SKM-1 treated with dmso at 0.1 percent for 144 hours (cell line): ENCODE results near the gene ANKS4B.
"Not testable (repeated sequence)": the region's sequence is repeated elsewhere in the genome, so short reads cannot be mapped to it uniquely, and the experiment has no call there.

ENCODE experiments used
- DNase-seq: peaks from one replicate; lab custom pipeline; 2025; ENCODE audit not compliant: unreplicated experiment; lab: John Stamatoyannopoulos, UW

Gene ANKS4B, protein sequence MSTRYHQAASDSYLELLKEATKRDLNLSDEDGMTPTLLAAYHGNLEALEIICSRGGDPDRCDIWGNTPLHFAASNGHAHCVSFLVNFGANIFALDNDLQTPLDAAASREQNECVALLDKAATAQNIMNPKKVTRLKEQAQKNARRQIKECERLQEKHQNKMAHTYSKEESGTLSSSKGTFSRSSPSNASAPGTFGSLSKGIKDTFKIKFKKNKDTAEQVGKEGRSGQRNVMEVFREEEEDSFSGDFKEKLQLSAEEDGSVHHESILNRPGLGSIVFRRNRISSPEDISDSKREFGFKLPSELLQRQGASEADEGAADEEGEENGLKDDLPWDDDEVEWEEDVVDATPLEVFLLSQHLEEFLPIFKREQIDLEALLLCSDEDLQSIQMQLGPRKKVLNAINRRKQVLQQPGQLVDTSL

DNA sequence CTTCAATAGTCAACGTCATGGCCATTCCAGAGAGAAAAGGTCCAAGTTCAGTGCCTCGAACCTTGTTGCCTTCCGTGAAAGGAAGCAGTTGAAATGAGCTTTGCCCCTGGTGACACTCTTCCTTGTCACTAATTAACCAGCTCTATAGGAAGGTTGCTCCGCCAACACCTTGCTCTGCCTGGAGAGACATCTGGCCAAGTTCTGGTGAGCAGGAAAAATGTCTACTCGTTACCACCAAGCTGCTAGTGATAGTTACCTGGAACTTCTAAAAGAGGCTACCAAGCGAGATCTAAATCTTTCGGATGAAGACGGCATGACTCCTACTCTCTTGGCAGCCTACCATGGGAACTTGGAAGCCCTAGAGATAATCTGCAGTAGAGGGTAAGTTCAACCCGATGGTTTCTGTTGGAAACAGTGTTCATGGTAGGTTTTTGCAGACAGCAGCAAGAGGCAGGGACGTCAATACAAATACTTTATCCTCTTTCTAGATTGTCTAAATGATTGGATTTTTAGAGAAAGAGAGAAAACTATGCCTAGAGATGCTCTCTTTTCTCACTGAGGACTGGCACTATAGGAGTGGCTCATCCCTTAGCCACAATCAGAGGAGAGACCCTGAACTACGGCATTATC, at the start of gene ANKS4B:
Gene ANKS4B, plus strand, starts transcription at position 179 of the 630 bp plus-strand sequence. Its CDS starts 39 bp downstream, at position 218.
- DNase-seq: no peak

DNA sequence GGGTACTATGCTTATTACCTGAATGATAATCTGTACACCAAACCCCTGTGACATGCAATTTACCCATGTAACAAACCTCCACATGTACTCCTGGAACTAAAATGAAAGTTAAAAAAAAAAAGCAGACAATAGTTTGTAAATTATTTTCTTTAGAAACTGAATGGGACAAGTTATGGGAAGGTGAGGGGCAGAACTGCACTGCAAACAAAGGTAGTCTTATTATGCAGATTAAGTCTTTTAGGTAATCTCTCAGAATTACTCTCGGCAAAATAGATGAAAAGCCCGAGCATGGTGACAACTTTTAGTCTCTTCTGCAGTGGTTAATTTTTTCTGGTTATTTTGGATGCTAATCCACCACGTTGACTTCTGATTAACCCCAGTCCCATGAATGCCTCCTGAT, 49.5 kb upstream of the ANKS4B start:
- no peak for DNase-seq

DNA sequence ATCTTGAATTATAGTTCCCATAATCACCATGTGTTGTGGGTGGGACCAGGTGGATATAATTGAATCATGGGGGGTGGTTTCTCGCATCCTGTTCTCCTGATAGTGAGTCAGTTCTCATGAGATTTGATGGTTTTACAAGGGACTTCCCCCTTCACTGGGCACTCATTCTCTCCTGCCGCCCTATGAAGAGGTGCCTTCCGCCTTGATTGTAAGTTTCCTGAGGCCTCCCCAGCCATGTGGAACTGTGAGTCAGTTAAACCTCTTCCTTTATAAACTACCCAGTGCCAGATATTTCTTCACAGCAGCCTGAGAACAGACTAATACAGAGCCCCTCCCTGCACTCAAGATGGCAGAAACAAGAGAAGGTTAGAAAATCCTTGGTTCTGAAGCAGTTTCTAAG, 48.7 kb upstream of the ANKS4B start:
- no peak for DNase-seq

DNA sequence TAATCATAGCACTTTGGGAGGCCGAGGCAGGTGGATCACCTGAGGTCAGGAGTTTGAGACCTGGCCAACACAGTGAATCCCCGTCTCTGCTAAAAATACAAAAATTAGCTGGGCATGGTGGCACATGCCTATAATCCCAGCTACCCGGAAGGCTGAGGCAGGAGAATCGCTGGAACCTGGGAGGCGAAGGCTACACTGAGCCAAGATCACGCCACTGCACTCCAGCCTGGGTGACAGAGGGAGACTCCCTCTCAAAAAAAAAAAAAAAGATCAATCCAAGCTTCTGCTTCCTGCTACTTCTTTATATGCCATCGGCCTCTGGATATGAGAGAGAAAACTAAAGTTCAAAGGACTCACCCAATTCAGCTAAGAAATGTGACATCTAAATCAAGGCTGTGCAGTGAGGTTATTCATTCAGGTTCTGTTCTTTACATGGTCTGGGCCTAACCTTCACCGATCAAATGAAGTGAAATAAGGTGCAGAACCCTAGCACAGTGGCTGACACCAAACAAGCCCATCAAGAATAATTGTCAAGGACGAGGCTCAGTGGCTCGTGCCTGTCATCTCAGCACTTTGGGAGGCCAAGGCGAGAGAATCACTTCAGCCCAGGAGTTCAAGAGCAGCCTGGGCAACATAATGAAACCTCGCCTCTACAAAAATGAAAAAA, 47.7 kb upstream of the ANKS4B start:
- no peak for DNase-seq

DNA sequence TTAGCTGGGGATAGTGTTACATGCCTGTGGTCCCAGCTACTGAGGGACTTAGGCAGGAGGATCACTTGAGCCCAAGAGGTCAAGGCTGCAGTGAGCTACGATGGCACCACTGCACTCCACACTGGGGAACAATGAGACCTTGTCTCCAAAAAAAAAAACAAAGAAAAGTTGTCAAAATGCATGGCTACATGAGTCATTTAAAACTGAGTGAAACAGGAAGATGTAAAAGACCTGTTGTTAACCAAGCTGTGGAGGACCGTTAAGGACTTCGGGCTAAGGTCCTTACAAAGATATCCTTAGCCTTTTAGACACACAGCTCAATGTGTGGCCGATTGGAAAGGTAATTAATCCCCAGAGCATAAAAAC, 47.2 kb upstream of the ANKS4B start:
- DNase-seq: no peak

DNA sequence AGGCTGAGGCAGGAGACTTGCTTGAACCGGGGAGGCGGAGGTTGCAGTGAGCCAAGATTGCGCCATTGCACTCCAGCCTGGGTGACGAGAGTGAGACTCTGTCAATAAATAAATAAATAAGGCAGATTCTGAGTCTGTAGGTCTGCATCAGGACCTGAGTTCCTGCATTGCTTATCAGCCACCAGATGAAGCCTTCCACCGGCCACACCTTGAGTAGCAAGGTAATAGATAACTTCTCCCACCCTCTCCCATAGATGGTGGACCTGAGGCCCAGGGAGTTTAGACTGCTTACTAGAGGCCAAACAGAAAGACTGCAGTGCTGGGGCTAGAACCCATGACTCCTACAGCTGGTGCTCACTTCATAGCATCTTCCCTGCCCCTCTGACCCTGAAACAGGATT, 44.2 kb upstream of the ANKS4B start:
- no peak for DNase-seq

DNA sequence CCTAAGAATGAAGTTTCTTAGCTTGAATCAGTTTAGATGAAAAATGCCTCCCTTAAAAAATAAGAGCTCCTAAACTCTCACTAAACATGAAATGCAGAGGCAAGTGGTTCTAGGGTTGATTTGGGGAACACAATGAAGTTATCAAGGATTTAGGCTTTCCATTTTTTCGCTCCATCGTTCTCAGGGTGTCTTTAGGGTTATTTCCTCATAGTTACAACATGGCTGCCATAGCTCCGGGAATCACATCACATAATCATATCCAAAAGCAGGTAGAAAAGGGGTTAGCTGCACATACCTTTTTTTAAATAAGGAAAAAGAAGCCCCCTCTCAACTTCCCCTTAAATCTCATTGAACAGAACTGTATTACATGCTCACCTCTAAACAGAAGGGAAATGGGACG, 43.5 kb upstream of the ANKS4B start:
- no peak for DNase-seq

DNA sequence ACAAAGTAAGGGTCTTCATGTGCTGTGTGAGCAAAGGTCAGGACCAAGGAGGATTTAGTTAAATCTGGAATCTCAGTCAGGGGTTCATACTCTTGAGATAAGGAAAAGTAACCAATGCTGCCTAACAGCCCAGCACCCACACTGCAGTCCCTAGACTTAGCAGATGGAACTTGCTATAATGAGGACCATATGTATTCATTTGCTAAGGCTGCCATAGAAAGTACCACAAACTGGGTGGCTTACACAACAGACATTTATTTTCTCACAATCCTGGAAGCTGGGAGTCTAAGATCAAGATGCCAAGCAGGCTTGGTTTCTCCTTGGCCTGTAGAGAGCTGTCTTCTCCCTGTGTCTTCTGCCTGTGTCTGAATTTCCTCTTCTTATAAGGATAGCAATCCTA, 42.9 kb upstream of the ANKS4B start:
- no peak for DNase-seq

DNA sequence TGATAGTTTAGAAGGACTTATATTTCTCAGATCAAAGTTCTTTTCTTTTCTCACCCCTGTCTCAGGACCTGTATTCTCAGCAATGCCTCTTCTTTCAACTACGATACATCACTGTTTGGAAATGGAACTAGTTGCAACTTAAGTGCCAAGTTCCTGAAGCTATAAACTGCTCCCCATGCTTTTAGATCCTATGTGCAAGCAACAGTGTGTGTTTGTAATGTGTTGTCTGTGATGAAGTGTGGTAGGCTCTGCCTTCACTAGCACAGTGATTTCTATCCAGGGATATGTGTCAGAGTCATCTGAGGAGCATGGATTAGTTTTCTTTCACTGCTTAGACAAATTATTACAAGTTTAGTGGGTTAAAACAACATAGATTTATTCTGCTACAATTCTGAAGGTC, 40.5 kb upstream of the ANKS4B start:
- no peak for DNase-seq

DNA sequence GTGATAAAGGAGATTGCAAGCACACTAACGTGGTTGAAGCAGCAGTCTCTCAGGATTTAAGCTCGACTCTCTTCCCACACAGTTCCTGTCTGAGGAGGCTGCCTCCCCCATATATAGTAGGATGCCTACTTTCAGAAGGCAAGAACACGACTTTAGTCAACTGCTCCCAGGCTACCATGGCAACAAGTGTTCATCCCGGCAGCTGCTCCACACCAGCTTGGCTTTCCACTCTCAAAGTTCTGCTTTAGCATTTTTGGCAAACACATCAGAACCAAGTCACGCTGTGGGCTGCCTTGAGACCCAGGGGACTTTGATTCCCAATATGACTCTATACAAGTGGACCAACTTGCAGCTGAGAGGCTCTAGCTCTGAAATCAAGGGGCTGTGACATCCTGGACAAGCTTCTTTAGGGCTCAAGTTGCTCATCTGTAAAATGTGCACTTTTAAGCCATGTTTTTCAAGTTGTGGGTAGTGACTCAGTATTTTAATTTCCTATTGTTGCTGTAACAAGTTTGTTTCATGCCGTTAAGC, 38.7 kb upstream of the ANKS4B start:
- DNase-seq: no peak

DNA sequence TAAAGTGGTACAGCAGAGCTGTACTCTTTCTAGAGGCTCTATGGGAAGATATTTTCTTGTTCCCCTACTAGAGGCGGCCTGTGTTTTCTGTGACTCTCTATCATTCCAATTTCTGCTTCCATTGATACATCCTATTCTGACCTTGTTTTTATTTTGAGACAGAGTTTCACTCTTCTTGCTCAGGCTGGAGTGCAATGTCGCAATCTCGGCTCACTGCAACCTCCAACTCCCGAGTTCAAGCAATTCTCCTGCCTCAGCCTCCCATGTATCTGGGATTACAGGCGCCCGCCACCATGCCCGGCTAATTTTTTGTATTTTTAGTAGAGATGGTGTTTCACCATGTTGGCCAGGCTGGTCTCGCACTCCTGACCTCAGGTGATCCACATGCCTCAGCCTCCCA, 38.2 kb upstream of the ANKS4B start:
- DNase-seq: not testable (repeated sequence)

DNA sequence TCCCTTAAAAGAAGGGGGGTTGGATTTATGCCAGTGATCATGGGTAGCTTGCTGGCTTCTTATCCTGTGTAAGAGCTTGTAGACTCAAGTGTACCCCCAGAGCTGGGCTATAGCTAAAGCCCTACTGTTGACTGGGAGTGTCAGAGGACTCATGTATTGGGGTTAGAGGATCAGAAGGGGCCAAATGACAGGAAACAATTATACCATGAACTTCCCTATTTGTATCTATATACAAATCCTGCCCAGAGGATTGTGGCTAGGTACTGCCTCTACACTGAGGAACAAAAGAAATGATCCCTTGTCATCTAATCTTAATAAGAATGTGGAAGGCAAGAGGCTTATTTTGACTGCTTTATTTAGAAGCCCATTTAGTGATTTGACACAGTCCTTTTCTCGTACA, 36.4 kb upstream of the ANKS4B start:
- DNase-seq: peak; percentile 34

DNA sequence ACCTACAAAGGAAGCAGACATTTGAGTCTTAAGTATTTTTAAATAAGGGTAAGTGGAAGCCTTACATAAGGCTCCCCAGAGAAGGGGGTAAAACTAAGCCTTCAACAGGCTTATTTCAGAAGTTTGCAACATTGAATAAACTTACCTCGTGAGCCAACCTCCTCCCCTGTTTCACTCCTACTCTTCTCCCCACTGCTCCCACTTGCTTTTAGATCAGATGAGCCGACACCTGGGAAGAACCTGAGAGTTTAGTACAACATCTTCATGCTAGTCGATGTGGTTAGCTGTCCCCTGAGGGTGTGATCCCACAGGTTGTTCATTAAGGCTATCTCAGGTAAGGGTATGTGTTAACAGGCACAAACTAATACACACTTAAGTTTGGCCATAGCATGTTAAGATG, 35.9 kb upstream of the ANKS4B start:
- no peak for DNase-seq

DNA sequence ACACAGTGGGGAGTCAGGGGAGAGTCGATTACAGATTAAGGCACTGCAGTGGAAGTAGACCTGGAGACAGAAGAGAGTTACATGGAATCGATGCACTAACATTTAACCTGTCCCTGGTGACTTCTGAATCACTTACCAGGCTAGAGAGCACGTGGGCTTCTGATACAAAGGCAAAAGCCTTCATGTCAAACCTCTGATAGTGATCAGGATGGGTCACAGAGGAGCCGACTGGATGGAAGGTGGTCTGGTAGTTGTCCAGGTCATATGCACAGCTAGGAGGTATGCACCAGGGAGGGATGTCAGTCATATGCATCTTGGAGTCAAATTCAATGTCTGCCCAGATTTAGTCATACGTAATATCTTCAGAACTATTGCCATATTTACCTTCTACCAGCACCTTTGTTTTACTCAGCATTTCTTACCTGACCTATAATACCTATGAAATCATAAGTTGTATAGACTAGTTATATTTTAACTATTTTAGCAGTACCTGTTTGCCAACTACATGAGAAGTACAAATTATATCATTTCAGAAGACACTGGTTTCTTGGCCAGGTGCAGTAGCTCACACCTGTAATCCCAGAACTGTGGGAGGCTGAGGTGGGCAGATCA, 33.8 kb upstream of the ANKS4B start:
- DNase-seq: no peak

DNA sequence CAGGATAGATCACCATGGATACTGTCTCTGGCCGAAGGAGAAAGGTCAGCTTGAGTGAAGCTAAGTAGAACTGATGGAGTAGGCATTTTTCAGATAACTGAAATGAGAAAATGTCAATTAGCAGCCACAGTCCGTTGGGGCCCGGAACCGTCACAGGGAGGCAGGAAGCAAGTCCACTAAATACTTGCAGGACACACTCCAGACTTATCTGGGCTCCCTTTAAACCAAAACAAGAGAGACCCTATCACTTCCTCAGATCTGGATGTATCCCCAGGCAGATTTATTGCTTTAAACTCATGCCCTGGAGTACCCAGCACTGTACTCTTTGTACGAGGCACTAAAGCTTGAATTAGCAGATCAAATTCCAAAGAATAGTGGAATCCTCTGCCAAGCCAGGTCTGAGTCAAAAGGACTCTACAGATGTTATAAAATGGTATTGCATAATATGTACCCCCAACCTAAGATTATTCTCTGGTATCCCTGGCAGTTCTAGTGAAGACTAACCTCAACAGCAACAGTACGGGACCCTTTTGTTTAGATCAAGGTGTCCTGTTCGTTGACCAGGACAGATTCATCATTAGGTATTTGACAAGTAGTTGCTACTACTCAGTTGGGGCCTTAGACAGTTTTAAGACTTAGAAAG, 30.2 kb upstream of the ANKS4B start:
- no peak for DNase-seq

DNA sequence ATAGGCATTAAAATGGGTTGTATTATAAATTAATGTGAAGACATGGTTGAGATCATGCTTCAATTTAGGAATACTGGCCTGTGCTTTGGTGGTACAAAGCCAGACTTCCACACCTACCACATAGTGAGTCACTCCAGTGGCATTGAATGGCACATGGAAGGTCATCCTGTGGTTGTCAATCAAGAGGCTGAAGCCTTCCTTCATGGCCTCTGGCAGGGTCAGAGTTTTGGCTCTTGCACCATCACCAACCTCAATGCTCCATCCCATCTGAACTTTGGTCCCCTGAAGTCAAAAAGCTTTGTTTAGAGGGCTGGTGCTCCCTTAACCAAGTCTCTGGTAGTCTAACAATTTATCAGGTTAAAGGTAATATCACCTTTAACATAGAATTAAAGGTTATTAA, 28.2 kb upstream of the ANKS4B start:
- DNase-seq: no peak

DNA sequence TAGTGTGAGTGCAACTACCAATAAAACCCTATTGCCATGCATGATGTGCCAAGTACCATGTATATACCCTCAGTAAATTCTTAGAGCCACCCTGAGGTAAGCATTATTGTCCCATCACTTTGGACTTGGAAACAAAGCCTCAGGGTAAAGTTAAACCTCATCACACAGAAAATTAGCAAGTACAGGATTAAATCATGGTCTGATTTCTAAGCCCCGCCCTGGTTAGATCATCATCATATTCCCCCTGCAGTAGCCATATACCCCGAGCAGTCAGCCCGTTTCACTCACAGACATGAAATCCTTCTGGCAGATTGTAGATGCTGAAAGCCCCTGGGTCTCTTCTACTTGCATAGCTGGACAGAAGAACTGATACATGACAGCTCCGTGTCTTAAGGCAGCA, 26.9 kb upstream of the ANKS4B start:
- DNase-seq: no peak

DNA sequence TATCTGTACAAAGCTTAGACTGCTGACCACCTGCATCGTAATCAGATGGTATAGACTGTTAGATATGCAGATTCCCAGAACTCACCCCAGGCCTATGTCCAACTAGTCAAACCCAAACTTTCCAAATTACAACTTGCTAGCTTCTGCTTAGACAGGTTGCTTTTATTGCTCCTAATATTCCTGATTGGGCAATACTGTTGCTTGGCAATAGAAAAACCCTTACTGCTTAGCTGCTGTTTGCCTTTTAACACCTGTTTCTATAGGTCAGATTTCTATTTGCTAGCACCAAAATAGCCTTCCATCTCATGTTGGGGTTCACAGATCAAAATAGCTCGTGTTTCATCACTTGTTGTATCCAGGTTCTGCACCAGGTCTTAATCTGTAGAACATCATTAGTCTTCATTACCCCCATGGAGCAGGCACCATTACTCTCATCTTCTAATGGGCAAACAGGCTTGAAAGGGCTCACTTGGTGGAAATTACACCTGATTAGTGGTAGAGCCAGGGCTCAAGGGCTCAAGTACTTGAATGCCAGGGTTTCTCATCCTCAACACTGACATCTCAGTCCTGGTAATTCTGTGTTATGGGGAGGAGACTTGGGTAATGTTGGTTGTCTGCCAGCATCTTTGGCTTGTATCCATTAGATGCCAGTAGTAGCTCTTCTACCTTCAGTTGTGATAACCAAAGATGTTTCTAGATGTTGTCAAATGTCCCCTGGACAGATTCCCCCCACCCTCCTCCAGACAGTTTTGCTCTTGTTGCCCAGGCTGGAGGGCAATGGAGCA, 24.9 kb upstream of the ANKS4B start:
- no peak for DNase-seq

DNA sequence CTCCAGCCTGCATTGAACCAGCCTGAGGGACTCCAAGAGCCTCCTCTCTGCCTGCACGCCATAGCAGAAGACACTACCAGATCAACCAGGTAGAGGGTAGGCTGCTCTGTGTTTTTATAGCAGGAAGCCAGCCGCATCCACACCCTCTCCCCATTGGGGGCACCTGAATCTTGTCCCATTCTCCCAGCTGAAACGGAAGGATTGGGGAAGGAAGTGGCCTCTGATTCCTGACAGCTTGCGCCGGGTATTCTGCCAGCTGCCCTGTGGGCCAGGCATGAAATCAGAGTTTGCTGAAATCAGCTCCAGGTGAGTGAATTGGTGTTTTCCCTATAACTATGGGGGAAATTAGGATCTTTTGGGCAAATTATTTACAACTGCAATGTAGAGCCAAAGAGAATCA, 22.0 kb upstream of the ANKS4B start, which contains the start of gene ZP2:
Gene ZP2, minus strand, starts transcription at position 89 of the 400 bp plus-strand sequence. Its CDS starts 27 bp downstream, at position 62.
- no peak for DNase-seq

DNA sequence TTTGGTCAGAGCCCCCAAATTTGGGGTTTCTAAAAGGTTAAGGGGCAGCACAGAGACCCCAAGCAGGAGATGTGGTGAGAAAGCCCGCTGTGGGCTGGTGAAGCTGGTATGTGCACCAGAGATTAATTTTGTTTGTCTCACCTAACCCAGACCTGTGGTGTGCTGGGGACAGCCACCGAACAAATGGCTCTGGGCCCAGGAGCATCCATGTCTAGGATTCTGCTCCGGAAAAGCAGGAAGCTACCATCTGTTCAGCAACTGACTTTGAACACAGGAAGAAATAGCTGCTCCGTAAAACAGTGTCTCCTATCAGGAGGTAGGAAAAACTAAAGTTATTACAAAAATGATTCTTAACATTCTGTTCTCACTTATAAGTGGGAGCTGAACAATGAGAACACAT, 19.4 kb upstream of the ANKS4B start:
- DNase-seq: no peak
